ENCODE results near the gene RASSF4. TPM values are rescaled to one million over a fixed set of nuclear protein-coding genes. Genes with fewer than 3 reads are reported as not detected.

The RASSF4 gene
- total RNA-seq, 1 experiment from 2014 or later = 11.5 TPM

GRCh38 chr10:44990302-44990655 is 30.7 kb downstream of the RASSF4 start:
- no CpG with 5 or more reads among the region's 8 CpGs for WGBS (ENCODE audit: extremely low coverage, insufficient read length, low lambda C conversion rate)
- Histone ChIP-seq H3T11ph (ENCODE audit: low read length) (no peak overlapping the region), H2BK120ac (ENCODE audit: low read depth, low read length, poor library complexity, severe bottlenecking) (no peak overlapping the region), H2BK15ac (ENCODE audit: low read depth, low read length) (no peak overlapping the region), H4K5ac (ENCODE audit: insufficient read length, low read depth, low read length) (no peak overlapping the region), H2BK20ac (ENCODE audit: low read depth, low read length, poor library complexity, severe bottlenecking) (no peak overlapping the region), H2BK5ac (ENCODE audit: insufficient read length, low read length) (no peak overlapping the region), H3K4ac (ENCODE audit: low read depth, low read length) (no peak overlapping the region), H3K56ac (ENCODE audit: insufficient read length, low read depth, low read length) (no peak overlapping the region), H3K9me3 (ENCODE audit: control insufficient read depth, low read depth, low read length) (no peaks in the 10 kb centered on the region), H3K23me2 (ENCODE audit: insufficient read length, low read depth, low read length, poor library complexity, severe bottlenecking) (no peaks in the 10 kb centered on the region), H3K14ac (ENCODE audit: insufficient read depth, low read length) (no peak overlapping the region), H3K9ac (ENCODE audit: extremely low read depth, insufficient read length, low read length) (no peak overlapping the region), H3K23ac (ENCODE audit: insufficient read length, low read depth, low read length) (no peak overlapping the region), H2BK12ac (ENCODE audit: insufficient read length, low read depth, low read length) (no peak overlapping the region), H3K18ac (ENCODE audit: insufficient read length, low read depth, low read length) (no peak overlapping the region), H2AFZ (ENCODE audit: low read length) (no peak overlapping the region), H3K27ac (ENCODE audit: insufficient read length, low read depth, low read length) (no peak overlapping the region), H4K8ac (replicated peaks; ENCODE audit: insufficient read length, low read depth, low read length) (no peak overlapping the region), H3K27me3 (ENCODE audit: insufficient read depth, low read length) (no peaks in the 10 kb centered on the region), H3K4me1 (ENCODE audit: insufficient read depth, low read length) (peaks cover 11% of the 10 kb centered on the region; the same call in 1 of the 2 replicates), H3K79me1 (ENCODE audit: insufficient read depth, low read depth, low read length, poor library complexity, severe bottlenecking) (no peaks in the 10 kb centered on the region), H2AK5ac (ENCODE audit: insufficient read length, low read length) (no peak overlapping the region), H3K79me2 (ENCODE audit: insufficient read depth, low read length) (no peaks in the 10 kb centered on the region), H4K91ac (ENCODE audit: insufficient read length, low read depth, low read length) (no peak overlapping the region), H3K4me2 (ENCODE audit: insufficient read depth, insufficient read length, low read length) (peak overlapping the region; percentile 5), H4K20me1 (ENCODE audit: control insufficient read depth, insufficient read depth, insufficient read length) (no peaks in the 10 kb centered on the region)
- peak overlapping the region; percentile 6 to 96 (median 94); a peak in 6 of 7 replicates for H3K27ac Mint-ChIP-seq
- H3K9me3 Mint-ChIP-seq = no peaks in the 10 kb centered on the region; a peak in 2 of 5 replicates
- TF ChIP-seq CTCF (conservative IDR thresholded peaks at IDR 0.05) = peak; percentile 73
- peak; percentile 76 for DNase-seq
- H3K36me3 Mint-ChIP-seq (ENCODE audit: insufficient read depth in 1 of 3, low read depth in 3 of 3) = peaks cover 5 to 22% (median 9%) of the 10 kb centered on the region in 3 experiments; a peak in 6 of 7 replicates
- H3K4me1 Mint-ChIP-seq = peaks cover 82 to 90% of the 10 kb centered on the region in 2 experiments
- H3K4me3 Mint-ChIP-seq = peak overlapping the region; percentile 31 to 52
- peaks cover 3% of the 10 kb centered on the region for H3K27me3 Mint-ChIP-seq (ENCODE audit: low read depth)
